EH (cell line): Measurements from ENCODE around the gene NOTCH2NLA.
"Not testable (repeated sequence)": the region's sequence is repeated elsewhere in the genome, so short reads cannot be mapped to it uniquely, and the experiment has no call there.

Source experiments
- DNase-seq: peaks from one replicate; pipeline ENCODE4 v3.0.0-alpha.2; 2015; ENCODE audit warnings: low read depth

NOTCH2NLA gene

GRCh38 chr1:146228710-146229477, at the start of gene NOTCH2NLA:
Gene NOTCH2NLA, minus strand, starts transcription at chr1:146229021. Its CDS starts 39,684 bp downstream, at chr1:146189337.
- not testable (repeated sequence) for DNase-seq

DNA sequence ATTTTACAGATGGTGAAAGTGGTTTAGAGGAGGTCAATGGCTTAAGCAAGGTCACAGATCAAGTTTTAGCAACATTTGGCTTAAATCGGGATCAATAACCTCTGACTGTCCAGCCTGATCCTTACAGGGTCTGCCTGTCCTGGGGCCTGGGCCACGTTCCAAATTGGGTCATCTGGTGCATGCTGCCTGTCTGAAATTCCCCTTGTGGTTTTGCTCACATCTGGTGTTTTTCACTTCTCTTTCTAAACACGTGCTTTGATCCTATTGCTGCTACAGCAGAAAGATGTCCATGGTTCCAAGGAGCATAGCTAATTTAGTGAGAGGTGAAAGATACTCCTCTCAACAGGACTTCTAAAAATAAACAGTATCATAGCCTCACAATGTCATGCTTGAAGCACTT, 49.5 kb upstream of the NOTCH2NLA start:
- DNase-seq: not testable (repeated sequence)

DNA sequence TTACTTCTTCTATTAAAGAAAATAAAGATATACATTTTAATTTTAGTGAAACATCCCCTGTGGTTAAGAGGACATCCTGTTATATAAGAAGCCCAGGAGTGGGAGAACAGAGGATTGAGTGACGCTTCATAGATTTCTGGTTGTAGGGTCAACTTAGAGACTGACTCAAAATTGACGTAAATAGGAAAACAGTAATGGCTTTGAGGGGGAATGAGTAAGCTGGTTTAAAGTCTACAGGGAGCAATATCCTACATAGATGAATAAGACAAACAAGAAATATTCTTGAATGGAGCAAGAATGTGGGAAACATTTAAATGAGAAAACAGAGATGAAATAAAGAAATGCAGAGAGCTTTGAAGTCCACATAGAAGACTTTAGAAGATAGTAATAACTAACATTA, 48.3 kb upstream of the NOTCH2NLA start:
- not testable (repeated sequence) for DNase-seq

- not testable (repeated sequence) for DNase-seq
Observed at GRCh38 chr1:146274083-146274482, 45.3 kb upstream of the NOTCH2NLA start.

GRCh38 chr1:146273194-146273593, 44.4 kb upstream of the NOTCH2NLA start:
- DNase-seq: not testable (repeated sequence)

DNA sequence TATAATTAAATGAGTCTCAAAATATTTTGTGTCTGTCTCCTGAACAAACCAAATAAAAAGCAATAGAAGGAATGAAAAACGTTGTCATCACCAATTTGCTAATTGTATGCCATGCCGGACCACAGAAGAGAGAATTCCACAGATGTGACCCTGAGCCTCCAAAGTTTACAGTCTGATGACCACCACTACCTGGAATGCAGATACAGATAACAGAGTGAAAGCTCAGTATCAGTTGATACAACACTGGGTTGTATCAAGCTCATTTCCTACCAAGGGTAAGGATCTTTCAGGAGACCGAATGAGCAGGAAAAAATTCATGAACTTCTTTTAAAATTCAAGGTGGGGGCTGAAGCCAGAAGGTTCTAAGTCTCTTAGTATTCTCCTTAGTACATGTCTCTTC, 43.9 kb upstream of the NOTCH2NLA start:
- not testable (repeated sequence) for DNase-seq

- DNase-seq: not testable (repeated sequence)
Observed at GRCh38 chr1:146271977-146272376, 43.2 kb upstream of the NOTCH2NLA start.

DNA sequence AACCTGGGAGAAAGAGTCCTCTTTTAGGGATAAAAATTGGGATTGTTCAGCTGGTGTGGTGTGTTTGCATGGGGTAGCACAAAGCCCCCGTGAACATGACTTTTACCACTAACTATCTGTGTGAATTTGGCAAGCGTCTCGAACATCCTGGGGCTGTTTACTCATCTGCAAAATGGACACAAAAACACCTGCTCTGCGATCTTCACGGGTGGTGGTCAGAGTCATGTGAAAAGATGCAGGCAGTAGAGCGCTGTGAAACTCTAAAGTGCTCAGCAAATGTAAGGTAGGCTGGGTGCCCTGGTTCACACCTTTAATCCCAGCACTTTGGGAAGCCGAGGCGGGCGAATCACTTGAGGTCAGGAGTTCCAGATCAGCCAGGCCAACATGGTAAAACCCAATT, 41.3 kb upstream of the NOTCH2NLA start:
- not testable (repeated sequence) for DNase-seq

DNA sequence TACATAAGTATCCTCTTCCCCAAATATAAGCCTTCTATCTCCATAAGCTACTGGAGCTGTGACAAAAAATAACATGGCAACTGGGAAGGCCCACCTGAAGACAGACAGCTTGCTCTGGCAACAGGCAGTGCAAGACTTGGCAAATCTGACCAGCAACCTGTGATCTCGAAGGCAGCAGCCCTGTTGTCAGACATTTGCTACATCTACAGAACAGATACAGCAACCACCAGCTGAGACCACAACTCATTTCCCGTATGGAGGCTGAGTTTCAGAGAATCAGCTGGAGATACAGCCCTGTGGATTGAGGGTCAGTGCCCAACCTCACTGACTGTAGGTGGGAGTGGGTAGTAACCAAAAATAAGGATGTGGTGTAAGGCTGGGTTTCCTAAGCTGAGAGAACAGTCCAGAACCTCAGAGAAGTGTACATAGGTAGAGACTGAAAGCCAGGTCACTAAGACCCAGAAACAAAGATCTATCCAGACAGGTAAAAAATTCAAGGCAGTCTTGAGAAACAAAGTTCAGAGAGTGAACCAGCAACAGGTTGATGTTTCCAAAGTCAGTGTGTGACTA, 37.4 kb upstream of the NOTCH2NLA start:
- DNase-seq: not testable (repeated sequence)

GRCh38 chr1:146264761-146265160, 35.9 kb upstream of the NOTCH2NLA start:
- DNase-seq: not testable (repeated sequence)

GRCh38 chr1:146260006-146260730, 31.3 kb upstream of the NOTCH2NLA start:
- DNase-seq: not testable (repeated sequence)

DNA sequence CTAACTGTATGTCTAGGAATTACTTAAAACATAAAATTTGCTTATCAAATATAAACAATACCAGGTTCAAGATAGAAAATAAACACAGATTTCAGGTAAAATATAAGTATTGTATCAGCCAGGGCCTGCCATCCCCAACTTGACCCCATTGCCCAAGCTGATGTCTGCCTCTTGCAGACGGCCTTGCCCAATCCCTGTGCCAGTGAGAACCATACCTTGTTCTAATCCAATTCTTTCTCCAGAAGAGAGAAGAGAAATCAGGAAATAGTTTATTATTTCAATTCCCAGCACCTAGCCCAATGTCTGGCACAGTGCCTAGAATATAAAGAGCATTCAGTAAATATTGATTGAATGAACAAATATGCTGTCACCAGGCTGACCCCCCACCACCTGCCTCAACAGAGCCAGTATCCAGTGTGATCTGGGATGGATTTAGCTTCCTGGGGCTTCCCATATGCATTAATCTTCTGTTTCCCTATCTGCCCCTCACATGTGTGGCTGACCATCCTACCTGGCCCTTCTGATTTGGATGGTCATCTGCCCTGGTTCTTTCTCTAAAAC, 29.3 kb upstream of the NOTCH2NLA start:
- DNase-seq: not testable (repeated sequence)

GRCh38 chr1:146254569-146255197, 25.9 kb upstream of the NOTCH2NLA start:
- DNase-seq: not testable (repeated sequence)

GRCh38 chr1:146253249-146253855, 24.5 kb upstream of the NOTCH2NLA start:
- DNase-seq: not testable (repeated sequence)

DNA sequence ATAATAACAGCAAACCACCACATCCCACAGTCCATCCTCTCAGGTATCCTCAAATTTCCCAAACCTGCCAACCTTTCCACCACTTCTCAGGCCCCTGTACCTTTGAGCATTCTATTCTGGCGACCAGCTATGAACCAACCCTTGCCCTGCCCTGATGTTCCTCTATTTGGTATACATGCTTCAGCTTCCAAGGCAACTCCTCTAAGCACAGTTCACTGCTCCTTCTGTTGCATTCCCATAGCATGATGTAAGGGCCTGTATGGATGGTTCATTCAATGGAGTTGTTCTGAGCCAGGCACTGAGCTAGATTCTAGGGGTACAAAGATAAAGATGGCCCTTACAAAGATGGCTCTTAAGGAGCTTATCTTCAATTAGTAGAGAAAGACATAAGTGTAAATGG, 22.7 kb upstream of the NOTCH2NLA start:
- DNase-seq: not testable (repeated sequence)

DNA sequence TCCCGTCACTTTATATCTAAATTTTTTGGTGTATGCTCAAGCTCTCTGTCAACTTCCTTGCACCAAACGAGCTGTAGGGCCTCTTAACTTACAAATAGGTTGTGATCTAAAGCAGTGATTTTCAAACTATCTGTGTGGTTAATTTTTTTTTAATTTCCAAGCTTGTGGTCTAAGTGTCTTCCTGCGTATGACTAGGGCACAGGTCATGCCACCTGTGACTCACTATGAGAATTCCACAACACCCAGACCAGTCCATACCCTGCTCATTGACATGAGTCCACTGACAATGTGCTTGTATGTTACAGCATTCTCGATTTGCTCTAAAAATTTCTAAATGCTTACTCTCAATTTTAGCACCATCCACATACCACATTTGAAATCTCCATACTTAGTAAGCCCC, 19.8 kb upstream of the NOTCH2NLA start:
- DNase-seq: not testable (repeated sequence)

DNA sequence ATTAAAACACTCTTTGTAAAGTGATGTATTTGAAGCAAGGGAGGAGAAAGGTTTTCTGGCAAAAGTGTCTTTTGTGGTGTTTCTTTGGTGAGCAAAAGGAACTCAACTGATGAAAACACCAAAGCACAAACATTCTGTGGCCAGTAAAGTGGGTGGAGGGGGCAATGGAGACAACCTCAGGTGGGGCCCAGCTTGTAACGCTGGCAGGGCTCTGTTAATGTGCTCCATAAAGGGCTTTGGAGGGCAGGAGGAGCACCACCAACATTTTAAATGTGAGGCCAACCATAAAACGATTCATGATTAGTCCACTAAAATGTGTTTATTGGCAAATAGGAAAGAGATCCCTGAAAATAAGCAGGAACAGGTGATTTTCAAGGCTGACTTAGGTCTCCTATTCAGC, 7.8 kb upstream of the NOTCH2NLA start:
- DNase-seq: not testable (repeated sequence)

GRCh38 chr1:146236026-146236601, 7.3 kb upstream of the NOTCH2NLA start:
- DNase-seq: not testable (repeated sequence)

DNA sequence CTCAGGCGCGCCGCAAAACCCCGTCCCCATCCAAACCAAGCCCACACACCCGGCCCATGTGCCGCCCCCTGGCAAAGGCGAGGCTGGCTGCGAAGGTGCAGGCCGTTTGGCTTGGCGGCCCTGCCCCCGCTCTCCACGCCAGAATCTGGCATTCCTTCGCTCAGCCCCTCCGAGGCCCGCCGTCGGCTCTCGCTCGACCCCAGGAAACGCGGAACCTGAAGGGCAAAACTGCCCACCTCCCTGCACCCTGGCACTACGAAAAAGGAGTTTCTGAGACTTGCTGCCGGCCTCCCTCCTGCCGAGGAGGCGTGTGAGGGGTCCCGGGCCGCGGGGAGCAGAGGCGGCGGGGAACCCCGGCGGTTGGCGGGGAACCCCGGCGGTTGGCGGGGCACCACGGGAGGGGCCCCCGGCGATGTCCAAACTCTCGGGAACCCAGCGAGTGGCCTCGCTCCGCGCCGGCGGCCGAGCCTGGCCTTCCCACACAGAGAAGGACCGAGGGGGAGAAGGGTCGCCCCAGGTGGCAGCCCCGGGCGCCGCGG, 608 bp downstream of the NOTCH2NLA start:
- not testable (repeated sequence) for DNase-seq

DNA sequence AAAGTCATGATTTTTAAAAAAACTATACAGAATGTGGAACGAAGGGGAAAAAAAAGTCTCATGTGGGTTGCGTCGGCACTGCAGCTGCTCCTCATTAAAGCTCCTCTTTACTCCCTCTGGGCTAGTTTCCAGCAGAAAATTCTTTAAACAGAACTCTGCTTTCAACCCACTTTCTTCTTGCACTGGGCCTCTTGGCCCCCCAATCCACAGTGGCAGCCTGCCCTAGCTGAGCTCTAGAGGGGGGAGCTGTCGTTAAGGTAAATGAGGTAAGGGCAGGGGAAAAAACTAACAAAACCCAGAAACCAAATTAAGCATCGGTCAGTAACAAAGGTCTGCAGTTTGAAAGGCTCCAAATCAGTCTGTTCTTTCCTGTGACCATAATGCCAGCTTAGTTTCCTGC, 54.3 kb downstream of the NOTCH2NLA start:
- DNase-seq: not testable (repeated sequence)

DNA sequence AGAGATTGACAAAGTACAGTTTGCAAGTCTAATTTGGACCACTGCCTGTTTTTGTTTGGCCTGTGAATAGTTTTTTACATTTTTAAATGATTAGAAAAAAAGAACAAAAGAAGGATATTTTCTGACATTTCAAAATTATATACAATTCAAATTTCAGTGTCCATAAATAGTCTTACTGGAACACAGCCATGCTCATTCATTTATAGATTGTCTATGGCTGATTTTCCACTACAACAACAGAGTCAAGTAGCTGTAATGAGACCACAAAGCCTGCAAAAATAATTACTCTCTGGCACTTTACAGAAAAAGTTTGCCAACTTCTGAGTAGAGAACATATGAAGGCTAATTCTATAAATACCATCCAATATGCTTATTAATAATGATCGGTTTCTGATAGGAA, 61.1 kb downstream of the NOTCH2NLA start:
- not testable (repeated sequence) for DNase-seq
